SK-N-DZ (cell line): ENCODE results near the gene MRPS12.

Source experiments
- DNase-seq: peaks from one replicate; pipeline ENCODE4 v3.0.0-alpha.2; 2015; ENCODE audit warnings: low spot score

The MRPS12 gene

DNA sequence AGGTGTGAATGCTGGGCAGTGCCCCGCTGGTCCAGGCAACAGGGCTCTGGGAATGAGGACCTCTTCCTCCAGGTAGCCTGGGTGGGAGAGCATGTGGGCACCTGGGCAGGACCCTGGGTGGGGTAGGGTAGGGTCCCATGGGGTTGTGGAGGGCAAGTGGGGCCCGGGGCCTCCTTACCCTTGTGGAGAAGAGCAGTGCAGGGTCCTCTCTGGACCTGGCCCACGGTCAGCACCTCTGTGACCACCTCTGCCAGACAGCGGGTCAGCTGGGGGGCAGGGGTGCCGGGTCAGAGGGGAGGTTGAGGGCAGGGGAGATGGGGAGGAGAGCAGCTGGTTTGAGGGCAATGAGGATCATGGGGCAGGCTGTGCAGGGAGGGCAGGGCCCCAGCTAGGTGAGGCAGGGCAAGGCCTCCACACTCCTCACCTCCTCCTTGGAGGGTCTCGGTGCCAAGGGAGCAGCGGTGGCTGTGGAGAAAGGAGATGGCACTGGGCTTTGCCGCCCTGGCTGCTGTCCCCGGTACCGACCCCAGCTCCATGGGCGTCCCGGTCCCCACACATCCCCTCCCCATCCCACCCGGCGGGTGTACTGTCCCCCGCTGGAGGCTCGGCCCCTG lies 19.2 kb upstream of the MRPS12 start:
- DNase-seq: no peak

DNA sequence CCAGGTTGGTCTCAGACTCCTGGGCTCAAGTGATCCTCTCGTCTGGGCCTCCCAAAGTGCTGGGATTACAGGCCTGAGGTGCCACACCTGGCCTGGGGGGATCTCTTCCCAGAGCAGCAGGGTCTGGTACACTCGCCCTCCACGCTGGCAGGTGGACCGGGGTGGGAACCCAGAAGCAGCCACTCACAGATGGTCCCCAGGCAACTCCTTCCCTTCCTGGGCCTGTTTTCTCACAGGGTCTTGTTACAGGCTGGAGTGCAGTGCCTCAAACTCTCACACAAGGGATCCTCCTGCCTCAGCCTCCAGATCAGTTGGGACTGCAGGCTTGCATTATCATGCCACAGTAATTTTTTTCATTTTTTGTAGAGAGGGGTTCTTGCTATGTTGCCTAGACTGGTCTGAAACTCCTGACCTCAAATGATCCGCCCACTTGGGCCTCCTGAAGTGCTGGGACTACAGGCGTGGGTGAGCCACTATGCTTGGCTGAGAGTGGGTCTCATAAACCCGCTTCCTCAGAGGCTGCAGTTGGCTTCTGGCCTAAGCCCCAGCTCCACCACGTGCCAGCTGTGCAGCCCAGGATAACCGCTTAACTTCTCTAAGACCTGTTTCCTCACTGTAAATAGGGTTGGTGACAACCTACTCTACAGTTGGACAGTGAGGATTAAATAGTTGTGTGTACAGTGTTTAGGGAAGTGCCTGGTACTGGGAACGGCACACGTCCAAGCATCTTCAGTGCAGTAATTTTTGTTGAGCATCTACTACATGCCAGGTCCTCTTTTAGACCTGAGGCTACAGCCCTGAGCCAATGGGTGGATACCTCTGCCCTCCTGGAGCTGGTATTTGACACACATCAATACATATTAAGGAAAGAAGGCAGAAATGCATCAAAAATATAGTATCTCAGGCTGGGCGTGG lies 17.9 kb upstream of the MRPS12 start:
- DNase-seq: no peak

DNA sequence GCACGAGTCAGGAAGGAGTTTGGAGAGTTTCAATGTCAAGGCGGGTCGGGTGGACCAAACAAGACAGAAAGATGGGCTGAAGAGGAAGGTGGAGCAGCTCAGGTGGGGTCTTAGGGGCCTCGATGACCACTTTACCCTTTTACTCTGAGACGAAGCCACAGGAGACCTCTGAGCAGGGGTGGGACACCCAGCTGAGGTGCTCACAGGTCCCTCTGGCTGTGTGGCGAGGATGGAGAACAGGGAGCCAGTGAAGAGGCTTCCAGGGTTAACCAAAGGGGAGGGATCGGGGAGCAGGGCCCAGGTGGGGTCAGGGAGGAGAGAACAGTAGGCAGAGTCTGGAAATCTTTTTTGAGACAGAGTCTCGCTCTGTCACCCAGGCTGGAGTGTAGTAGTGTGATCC lies 16.8 kb upstream of the MRPS12 start:
- DNase-seq: no peak

DNA sequence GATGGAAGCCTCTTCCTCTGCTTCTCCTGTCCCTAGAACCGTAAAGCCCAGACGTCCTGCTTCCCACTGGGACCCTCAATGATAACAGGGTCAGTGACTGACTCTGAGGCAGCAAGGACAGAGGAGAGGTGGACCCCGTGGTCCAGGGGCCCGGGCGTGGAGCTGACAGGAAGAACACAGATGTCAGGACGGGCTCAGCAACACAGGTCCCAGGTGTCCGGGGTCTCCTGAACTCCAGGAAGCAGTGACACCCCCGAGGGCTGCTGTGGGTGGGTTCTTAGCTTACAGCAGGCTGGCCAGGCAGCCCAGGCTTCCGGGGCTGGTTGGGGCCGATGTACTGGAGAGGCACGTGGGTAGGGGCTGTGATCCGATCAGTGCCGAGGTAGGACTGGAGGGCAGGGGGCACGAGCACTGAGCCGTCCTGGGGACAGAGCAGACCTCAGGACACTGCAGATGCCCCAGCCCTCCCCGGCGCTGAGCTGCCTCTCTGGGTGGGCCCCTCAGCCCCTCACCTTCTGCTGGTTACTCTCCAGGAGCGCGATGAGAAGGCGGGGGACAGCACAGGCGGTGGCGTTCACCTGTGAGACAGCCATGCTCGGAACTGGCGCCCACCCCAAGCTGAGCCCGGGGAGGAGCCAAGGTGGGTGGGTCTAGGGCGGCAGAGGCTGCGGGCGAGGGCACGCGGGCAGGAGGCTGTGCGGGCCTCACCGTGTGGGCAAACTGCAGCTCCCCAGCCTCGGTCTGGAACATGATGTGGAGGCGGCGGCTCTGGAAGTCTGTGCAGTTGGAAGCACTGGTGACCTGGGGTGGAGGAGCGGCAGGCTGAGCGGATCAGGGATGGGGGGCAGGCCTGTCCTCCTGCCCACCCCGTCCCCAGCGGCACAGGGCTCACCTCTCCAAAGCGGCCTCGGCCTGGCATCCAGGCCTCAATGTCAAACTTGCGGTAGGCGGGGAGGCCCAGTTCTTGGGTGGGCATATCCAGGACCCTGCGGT lies 15.1 kb upstream of the MRPS12 start:
- no peak for DNase-seq

DNA sequence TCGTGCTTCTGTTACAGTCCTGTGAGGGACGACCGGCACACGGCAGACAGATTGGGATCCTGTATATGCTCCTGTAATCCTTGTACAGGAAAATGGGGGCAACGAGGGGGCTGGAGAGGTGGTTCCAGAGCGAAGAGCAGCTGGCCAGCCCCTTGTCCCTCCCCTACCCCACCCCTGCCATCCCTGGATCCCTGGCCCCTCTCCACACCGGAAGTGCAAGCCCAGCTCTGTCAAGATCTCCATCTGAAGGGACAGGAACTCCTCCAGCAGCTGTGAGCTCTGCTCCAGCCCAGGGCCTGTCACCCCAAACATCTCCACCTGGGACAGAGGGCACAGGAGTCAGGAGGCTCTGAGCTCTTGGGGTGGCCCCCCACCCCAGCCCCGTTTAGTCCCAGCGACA lies 13.2 kb upstream of the MRPS12 start:
- no peak for DNase-seq

DNA sequence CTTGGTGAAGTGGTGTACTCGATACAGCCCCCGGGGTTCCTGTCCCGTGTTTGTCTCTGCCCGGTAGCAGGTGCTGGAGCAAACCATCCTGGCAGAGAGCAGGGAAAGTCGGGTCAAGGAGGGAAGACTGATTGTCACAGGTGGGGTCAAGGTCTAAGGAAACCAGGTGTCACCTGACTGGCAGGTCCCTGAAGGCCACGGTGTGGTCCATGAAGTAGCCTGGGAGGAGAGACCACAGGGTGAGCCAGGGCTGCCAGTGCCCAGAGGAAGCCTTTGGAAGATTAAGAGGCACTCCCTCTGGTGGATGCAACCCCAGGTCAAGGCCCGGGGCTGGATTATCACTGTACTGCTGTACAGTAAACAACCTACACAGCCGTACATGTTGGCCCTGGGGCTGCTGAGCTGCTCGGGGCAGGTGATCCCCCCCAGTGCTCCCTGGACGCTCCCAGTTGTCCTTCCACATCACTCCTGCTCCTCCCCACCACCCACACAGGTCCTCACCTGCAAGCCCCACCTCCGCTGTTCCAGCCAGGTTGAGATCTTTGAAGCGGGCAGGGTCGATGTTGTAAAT lies 12.7 kb upstream of the MRPS12 start:
- no peak for DNase-seq

DNA sequence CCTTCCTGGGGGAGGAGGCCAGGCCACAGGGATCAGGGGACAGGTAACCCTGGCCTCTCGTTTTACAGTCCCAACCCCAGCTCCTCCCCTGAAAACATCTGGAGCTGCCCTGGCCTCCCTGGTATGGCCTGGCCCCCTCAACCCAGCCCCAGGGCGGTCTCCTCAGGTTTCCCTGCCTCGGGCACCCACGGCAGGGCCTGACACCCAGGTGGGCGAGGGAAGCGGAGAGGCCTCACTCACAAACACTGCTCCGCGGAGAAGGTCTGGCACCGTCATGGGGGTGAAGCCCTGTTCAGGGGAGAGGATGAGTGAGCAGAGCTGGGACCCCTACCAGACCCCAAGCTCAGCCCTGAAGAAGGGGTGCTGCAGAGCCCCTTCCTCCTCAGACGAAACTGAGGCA lies 12.2 kb upstream of the MRPS12 start:
- no peak for DNase-seq

DNA sequence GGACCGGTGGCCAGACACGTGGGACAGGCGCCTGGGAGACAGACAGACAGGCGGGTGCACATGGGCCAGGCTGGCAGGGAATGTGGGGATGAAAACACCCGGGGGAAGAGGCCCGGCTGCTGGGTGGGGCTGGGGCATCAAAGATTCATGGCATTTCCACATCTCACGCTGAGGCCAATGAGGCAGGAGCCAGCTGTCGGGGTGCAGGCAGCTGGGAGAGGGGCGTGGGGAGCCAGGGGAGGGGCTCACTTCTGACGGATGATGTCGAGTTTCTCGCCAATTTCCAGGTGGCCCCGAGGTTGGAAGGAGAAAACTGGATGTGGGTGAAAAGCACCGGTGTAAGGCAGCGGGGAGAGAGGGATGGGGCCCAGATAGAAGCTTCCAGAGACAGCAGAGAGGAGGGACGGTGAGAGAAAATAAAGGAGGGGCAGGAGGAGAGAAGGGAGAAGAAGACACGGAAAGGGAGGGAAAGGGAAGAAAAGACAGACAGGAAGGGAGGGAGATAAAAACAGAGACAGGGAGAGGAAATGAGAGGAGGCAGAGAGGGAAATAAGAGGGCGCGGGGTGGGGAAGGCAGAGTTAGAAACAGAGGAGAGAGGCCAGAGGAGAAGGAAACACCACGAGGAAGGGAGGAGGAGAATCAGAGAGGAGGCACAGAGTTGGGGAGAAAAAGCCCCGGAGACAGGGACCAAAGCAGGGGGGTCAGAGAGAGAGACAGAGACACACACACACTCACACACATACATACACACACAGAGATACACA lies 10.7 kb upstream of the MRPS12 start:
- DNase-seq: no peak

DNA sequence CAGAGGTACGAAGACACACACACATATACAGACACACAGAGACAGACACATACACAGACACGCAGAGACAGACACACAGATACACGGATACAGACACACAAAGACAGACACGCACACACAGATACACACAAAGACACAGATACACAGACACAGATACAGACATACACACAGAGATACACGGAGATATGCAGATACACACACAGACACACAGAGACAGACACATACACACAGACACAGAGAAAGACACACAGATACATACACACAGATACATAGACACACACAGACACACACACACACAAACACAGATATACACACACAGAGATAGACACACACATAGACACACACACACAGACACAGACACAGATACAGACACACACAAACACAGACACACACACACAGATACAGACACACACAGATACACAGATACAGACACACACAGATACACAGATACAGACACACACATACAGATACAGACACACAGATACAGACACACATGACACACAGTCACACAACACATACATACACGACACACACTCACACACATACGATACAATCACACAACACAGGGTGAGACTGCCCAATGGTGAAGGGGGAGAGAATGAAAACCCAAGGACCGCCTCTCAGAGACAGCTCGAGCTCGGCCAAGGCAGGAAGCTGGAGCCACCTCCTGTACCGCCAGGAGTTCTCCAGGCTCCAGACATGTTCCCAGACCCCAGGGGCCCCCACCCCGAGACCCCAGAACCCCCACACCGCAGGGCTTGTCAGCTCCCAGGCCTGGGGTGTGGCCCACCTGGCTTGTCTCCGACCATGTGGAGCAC lies 9.9 kb upstream of the MRPS12 start:
- DNase-seq: no peak

DNA sequence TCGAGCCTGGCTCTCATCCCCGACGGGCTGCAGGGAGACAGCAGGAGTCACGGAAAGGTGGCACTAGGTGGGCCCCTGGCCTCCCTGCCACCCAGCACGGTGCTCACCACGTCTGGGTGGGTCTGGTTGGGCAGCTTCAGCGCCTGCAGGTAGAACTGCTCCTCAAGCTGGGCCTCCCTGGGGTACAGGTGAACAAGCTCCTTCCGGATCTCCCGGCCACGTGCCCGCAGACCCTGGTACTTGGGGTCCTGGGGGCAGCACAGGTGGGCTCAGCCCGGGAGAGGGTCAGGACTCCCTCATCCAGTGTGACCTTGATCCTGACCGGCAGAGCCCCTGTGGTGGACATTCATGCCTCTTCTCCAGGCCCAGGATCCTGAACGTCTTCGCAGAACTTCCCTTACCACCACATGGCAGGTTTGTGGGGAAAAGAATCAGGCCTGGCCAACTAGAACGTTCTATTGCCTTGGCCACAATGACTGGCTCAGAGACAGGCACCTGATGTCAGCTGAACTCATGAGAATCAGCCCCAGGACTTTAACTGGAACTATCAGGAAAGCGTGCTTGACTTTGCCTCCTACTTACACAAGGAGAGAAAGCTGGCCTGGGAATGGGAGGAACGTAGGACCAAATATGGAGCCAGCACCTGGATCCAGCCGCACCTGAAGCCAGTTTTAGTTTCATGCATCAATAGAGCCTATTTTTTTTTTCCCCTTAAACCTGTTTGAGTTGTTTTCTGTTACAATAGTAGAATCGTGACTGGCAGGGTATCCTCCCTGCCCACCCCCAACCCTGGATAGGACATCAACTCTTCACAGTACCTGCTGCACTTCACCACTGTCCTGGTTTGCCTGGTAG lies 9.1 kb upstream of the MRPS12 start:
- no peak for DNase-seq

DNA sequence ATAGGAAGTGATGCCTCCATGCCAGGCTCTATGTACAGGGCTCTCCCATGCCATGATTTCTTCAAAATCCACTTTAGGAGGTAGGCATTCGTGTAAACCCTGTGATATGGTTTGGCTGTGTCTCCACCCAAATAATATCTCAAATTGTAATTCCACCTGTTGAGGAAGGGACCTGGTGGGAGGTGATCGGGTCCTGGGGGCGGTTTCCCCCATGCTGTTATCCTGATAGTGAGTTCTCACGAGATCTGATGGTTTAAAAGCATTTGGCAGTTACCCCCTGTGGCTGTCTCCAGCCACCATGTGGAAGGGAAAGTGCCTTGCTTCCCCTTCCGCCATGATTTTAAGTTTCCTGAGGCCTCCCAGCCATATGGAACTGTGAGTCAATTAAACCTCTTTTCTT lies 8.3 kb upstream of the MRPS12 start:
- no peak for DNase-seq

DNA sequence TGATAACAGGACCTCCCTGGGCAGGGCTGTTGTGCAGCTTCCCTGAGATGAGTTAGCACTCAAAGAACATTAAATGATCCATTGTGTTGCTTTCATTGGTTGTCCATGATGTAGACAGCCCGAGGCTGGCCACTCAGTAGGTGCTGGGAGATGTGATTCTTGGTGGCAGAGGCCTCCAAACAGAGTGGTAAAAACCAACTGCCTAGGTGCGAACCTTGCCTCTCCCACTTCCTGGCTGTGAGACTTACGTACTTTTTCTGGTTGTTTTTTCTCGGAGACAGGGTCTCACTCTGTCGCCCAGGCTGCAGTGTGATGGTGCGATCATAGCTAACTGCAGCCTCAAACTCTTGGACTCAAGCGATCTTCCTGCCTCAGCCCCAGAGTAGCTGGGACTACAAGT lies 6.4 kb upstream of the MRPS12 start:
- no peak for DNase-seq

DNA sequence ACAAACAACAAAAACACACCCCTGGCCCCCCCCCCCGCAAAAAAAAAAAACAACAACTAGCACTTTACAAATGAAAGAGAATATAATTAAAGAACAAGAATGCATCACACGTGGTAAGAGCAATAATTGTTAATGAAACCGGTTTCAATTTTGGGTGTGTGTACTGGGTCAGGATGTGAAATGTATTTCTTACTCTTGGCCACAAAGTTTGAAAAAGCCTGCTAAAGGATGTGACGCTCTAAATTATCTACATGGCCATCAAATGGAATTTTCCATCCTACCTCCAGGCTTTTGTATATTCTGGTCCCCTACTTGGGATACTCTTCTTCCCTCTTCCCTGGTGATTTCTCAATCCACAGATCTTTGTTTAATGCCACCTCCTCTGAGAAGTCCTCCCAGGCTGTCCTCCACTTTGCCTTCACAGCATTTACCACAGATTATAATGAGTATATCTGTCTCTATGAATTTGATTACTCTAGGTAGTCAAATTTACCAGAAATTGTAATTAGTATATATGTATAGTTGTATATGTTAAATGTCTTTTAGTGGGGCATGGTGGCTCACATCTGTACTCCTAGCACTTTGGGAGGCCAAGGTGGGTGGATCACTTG lies 2.2 kb upstream of the MRPS12 start:
- DNase-seq: no peak

DNA sequence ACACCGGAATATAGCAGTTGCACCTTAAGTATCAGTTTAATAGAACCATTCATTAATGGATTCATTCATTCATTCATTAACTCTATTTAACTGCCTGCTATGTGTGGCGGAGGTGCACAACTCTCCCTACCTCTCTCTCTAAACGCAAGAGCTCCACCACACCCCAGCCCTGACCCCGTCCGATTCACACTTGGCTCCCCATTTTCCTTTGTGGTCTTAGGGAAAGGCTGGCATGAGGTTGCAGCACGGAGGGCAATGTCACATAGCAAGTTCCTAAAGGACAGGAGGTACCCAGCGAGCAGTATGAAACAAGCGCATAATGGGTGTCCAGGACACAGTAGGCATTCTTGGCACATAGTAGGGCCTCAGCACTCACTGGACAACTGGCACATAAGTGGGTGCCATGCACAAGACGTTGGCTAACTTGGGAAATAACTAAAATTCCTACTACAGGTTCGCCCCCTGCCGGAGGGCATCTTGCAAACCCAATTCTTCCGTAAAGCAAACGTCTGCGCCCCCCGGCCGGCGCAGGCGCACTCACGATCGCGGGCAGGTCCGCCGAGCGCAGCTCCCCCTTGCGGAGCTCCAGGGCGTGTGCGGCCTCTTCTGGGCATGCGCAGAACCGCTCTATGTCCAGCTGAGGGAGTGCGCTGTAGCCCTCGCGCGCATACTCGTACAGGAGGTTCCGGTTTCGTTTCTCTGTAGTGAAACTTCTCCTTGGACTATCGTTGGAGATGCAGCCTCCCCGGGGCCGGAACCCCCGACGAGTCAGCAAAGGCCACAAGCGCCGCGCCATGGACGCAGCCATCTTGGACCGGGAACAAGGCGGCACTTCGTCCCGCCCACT lies 592 bp upstream of the MRPS12 start, which contains the start of gene SARS2:
TSS of gene SARS2 (minus strand) at position 835 of the 847 bp plus-strand sequence. CDS start at position 808, 27 bp downstream.
- DNase-seq: peak; percentile 94

DNA sequence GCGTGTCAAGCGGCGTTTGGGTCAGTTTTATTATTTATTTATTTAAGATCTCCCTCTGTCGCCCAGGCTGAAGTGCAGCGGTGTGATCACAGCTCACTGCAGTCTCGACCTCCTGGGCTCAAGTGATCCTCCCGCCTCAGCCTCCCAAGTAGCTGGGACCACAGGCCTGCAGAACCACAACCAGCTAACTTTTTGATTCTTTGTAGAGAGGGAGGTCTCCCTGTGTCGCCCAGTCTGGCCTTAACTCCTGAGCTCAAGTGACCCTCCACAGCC lies 713 bp downstream of the MRPS12 start:
- no peak for DNase-seq

DNA sequence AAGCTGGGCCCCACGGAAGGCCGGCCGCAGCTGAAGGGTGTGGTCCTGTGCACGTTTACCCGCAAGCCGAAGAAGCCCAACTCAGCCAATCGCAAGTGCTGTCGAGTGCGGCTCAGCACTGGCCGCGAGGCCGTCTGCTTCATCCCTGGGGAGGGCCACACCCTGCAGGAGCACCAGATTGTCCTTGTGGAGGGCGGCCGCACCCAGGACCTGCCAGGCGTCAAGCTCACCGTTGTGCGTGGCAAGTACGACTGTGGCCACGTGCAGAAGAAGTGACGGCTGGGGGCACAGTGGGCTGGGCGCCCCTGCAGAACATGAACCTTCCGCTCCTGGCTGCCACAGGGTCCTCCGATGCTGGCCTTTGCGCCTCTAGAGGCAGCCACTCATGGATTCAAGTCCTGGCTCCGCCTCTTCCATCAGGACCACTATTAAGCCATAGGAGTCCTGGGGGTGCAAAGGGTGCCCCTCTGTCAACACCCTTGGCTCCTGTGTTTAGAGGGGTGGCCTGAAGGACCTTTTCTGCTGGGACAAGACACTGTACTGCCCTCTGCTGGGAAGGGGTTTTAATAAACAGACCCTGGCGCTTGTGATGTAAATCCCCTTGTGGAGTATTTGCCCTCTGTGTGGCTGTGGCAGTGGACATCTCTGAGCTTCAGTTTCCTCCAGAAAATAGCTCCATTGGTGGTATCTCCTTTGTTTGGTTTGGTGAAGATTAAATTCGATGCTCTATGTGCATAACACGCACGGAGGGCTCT lies 1.9 kb downstream of the MRPS12 start:
- DNase-seq: peak; percentile 50

DNA sequence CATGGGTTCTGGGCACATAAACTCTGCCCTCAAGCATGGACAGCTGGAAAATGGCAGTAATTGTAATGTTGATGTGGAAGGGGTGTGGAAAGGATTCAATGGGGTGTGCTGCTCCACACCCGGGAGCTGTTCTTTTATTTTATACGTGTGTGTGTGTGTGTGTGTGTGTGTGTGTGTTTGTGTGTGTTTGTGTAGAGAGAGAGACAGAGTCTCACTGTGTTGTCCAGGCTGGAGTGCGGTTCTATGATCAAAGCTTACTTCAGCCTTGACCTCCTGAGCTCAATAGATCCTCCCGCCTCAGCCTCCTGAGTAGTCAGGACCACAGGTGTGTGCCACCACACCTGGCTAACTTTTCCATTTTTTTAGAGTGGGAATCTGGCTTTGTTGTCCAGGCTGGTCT lies 2.8 kb downstream of the MRPS12 start:
- DNase-seq: no peak
